ENCODE data around the gene MFRP. TPM values are rescaled to one million over a fixed set of nuclear protein-coding genes. Genes with fewer than 3 reads are reported as not detected.

Gene MFRP
- polyA plus RNA-seq, 2 of the 4 experiments (the other 2 are of a cell fraction): not detected

DNA sequence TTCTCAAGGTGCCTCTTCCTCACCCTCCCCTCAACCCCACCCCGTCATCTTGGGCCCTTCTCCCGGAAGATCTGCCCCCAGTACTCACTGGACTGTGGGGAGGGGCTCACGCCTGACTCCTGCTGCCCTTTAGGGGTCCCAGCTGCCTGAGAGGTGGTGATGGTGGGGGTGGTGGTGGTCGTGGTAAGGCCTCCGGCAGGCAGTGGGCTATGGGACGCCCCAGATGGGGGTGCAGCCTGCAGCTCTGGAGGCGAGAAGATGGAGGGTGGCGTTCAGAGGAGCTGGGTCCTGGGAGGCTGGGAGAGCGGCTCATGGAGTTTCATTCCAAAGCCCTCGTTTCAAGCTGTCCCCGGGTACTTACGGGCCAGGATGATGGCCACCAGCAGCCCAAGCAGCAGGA lies 820 bp downstream of the MFRP start:
- ChIA-PET CTCF (interaction anchor here (1.2 to 9.5 kb wide), 7 partner anchors 10 to 129 kb away, joined by 3 to 160 read pairs (median 9); partner anchors contain the start of gene USP2), POLR2A (no interaction called here)
- WGBS (ENCODE audit: missing lambda C conversion rate): 69% methylated on average over 6 of the region's 12 CpGs
- H3K9me3 ChIP-seq: no peaks in the 10 kb centered on the region
- no peak overlapping the region for H3K4me2 ChIP-seq
- DNase-seq (ENCODE audit: low read depth in 1 of 2, low spot score in 1 of 2) (no peak), ATAC-seq (no peak), FAIRE-seq (no peak)
- no peaks in the 10 kb centered on the region for H3K4me1 ChIP-seq
- TF ChIP-seq KDM1A (IDR thresholded peaks at IDR 0.05; ENCODE audit: low read depth) (no peak), TP53 (CRISPR knock-in tag; IDR thresholded peaks at IDR 0.05) (no peak), RCOR1 (IDR thresholded peaks at IDR 0.05; ENCODE audit: low read depth, low read length) (no peak)
- no peak overlapping the region for H3K4me3 ChIP-seq
- no peak overlapping the region for H3K27ac ChIP-seq

DNA sequence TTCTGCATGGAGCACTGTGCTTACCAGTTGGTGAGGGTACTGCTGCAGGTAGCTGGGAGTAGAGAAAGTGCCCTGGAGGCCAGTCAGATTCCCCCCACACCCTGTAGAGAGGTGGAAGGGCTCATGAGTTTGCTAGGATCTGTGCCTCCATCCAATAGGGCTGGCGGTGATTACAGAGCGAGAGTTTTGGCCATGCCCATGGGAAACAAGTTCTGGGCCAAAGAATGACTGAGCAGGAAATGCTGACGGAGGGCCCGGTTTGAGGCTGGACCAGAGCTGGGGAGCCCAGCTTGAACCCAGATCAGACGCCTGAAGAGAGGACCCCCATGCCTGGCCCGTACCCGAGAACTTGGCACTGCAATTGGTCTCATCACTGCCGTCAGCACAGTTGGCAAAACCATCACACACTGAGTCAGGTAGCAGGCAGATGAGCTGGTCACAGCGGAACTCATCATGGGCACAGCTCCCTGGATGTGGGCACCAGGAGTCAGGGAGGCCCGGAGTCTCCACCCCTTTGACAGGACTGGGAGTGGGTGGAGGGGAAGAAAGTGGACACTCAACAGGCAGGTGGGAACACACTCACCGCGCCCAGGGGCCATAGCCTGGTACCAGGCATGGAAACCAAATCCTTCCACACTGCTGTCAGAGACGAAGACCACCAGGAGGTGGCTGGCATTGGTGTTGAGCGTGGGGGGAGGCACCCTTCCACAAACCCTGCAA lies 2.1 kb downstream of the MFRP start:
- CTCF ChIA-PET: interaction anchor here (0.7 to 9.5 kb wide), 8 partner anchors 11 to 764 kb away, joined by 3 to 160 read pairs (median 8); partner anchors contain the start of gene USP2

DNA sequence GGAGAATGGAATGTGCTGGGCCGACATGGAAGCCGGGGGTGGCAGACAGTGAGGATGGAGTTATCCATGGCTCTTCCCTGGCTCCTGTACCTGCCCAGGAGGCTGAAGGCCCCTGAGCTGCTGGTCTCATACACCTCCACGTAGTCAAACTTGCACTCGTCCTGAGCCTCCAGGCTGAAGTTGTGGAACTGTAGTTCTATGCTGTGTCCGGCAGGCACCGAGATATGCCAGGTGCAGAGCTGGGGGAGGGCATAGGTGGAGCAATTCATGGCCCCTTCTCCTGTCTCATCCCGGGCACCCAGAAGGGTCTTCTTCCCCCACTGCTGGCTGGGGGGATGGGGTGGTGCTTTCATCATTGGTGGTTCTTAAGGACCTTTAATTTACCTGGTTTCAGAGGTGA lies 2.8 kb downstream of the MFRP start:
- DNase-seq (ENCODE audit: low read depth in 1 of 2, low spot score in 1 of 2): no peak
- CTCF ChIA-PET: interaction anchor here (1.0 to 9.5 kb wide), 5 partner anchors 12 to 131 kb away, joined by 4 to 160 read pairs (median 33); partner anchors contain the start of gene USP2
- ATAC-seq: no peak
- H3K4me2 ChIP-seq: no peak overlapping the region
- peaks cover 1% of the 10 kb centered on the region; the same call in 1 of the 3 replicates for H3K4me1 ChIP-seq
- TF ChIP-seq KDM5A (IDR thresholded peaks at IDR 0.05) (no peak), JUN (IDR thresholded peaks at IDR 0.05) (no peak), MAZ (IDR thresholded peaks at IDR 0.05; ENCODE audit: borderline replicate concordance, low read depth, low read length) (no peak), HDAC2 (IDR thresholded peaks at IDR 0.05) (no peak), SMC3 (IDR thresholded peaks at IDR 0.05) (no peak), POLR2AphosphoS2 (conservative IDR thresholded peaks at IDR 0.05; ENCODE audit: low read length) (no peak), HOXB13 (CRISPR knock-in tag; IDR thresholded peaks at IDR 0.05; ENCODE audit: low read depth) (no peak), BHLHE40 (IDR thresholded peaks at IDR 0.05; ENCODE audit: low read depth, low read length) (no peak), TFCP2L1 (CRISPR knock-in tag; IDR thresholded peaks at IDR 0.05) (no peak), CBX2 (IDR thresholded peaks at IDR 0.05; ENCODE audit: borderline replicate concordance, low read depth) (no peak), MYC (IDR thresholded peaks at IDR 0.05; ENCODE audit: borderline replicate concordance, low read length) (no peak), CEBPB (IDR thresholded peaks at IDR 0.05) (no peak), RCOR1 (IDR thresholded peaks at IDR 0.05; ENCODE audit: low read depth, low read length) (no peak), PHF8 (IDR thresholded peaks at IDR 0.05; ENCODE audit: borderline replicate concordance, low read depth) (no peak)
- TF ChIP-seq, protein P1, sequence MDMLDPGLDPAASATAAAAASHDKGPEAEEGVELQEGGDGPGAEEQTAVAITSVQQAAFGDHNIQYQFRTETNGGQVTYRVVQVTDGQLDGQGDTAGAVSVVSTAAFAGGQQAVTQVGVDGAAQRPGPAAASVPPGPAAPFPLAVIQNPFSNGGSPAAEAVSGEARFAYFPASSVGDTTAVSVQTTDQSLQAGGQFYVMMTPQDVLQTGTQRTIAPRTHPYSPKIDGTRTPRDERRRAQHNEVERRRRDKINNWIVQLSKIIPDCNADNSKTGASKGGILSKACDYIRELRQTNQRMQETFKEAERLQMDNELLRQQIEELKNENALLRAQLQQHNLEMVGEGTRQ (IDR thresholded peaks at IDR 0.05): no peak
- TF ChIP-seq, protein P2, sequence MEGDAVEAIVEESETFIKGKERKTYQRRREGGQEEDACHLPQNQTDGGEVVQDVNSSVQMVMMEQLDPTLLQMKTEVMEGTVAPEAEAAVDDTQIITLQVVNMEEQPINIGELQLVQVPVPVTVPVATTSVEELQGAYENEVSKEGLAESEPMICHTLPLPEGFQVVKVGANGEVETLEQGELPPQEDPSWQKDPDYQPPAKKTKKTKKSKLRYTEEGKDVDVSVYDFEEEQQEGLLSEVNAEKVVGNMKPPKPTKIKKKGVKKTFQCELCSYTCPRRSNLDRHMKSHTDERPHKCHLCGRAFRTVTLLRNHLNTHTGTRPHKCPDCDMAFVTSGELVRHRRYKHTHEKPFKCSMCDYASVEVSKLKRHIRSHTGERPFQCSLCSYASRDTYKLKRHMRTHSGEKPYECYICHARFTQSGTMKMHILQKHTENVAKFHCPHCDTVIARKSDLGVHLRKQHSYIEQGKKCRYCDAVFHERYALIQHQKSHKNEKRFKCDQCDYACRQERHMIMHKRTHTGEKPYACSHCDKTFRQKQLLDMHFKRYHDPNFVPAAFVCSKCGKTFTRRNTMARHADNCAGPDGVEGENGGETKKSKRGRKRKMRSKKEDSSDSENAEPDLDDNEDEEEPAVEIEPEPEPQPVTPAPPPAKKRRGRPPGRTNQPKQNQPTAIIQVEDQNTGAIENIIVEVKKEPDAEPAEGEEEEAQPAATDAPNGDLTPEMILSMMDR (IDR thresholded peaks at IDR 0.05): no peak
- TF ChIP-seq, protein P3, sequence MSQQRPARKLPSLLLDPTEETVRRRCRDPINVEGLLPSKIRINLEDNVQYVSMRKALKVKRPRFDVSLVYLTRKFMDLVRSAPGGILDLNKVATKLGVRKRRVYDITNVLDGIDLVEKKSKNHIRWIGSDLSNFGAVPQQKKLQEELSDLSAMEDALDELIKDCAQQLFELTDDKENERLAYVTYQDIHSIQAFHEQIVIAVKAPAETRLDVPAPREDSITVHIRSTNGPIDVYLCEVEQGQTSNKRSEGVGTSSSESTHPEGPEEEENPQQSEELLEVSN (IDR thresholded peaks at IDR 0.05; ENCODE audit: borderline replicate concordance, low read depth): no peak
- no peaks in the 10 kb centered on the region for H3K9me3 ChIP-seq
- no peak for FAIRE-seq
- POLR2A ChIA-PET: no interaction called here
- no peak overlapping the region for H3K27ac ChIP-seq
- no peak overlapping the region for H3K4me3 ChIP-seq
- 66% methylated on average over 6 of the region's 7 CpGs for WGBS (ENCODE audit: missing lambda C conversion rate)

More for the DNA sequence above, 2.1 kb downstream of the MFRP start:
- FAIRE-seq: no peak
- no peak for ATAC-seq
- TF ChIP-seq, protein P4, sequence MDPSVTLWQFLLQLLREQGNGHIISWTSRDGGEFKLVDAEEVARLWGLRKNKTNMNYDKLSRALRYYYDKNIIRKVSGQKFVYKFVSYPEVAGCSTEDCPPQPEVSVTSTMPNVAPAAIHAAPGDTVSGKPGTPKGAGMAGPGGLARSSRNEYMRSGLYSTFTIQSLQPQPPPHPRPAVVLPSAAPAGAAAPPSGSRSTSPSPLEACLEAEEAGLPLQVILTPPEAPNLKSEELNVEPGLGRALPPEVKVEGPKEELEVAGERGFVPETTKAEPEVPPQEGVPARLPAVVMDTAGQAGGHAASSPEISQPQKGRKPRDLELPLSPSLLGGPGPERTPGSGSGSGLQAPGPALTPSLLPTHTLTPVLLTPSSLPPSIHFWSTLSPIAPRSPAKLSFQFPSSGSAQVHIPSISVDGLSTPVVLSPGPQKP (IDR thresholded peaks at IDR 0.05; ENCODE audit: low read depth, low read length): no peak
- TF ChIP-seq PHF8 (IDR thresholded peaks at IDR 0.05; ENCODE audit: borderline replicate concordance, low read depth): no peak
- no peak for TF ChIP-seq FOXS1 (CRISPR knock-in tag; IDR thresholded peaks at IDR 0.05)
- no peak for TF ChIP-seq CBX8 (IDR thresholded peaks at IDR 0.05)
- no peak for TF ChIP-seq HEYL (CRISPR knock-in tag; IDR thresholded peaks at IDR 0.05)
- TF ChIP-seq ZNF302 (CRISPR knock-in tag; IDR thresholded peaks at IDR 0.05): no peak
- TF ChIP-seq, protein P2 (IDR thresholded peaks at IDR 0.05): no peak
- TF ChIP-seq, protein P3 (IDR thresholded peaks at IDR 0.05; ENCODE audit: borderline replicate concordance, low read depth): no peak
- TF ChIP-seq CBX2 (IDR thresholded peaks at IDR 0.05; ENCODE audit: borderline replicate concordance, low read depth): no peak
- no peak for DNase-seq (ENCODE audit: low read depth in 1 of 2, low spot score in 1 of 2)
- 71% methylated on average over 5 of the region's 14 CpGs for WGBS (ENCODE audit: missing lambda C conversion rate)
- H3K4me2 ChIP-seq: no peak overlapping the region
- no peak overlapping the region for H3K4me3 ChIP-seq
- H3K9me3 ChIP-seq: no peaks in the 10 kb centered on the region
- no peak overlapping the region for H3K27ac ChIP-seq
- H3K4me1 ChIP-seq: no peaks in the 10 kb centered on the region
- POLR2A ChIA-PET: no interaction called here

Data from A549 (cell line).